Hepatocyte (in vitro differentiated cells): ENCODE measurements around the gene POT1. TPM values are rescaled to one million over a fixed set of nuclear protein-coding genes. Genes with fewer than 3 reads are reported as not detected.

ENCODE experiments used
- DNase-seq: peaks from one replicate; pipeline ENCODE4 v3.0.0-alpha.2; 2016; ENCODE audit warnings: low spot score
- H2AFZ ChIP-seq: fragments of 200-600 bp; sonication (generic); 2 replicates; pipeline ENCODE4 v1.6.0; 2016; ENCODE audit warnings: antibody characterized with exemption, mild to moderate bottlenecking
- H3K27ac ChIP-seq: fragments of 200-600 bp; sonication (generic); 2 replicates; pipeline ENCODE4 v1.5.1; 2016; ENCODE audit warnings: mild to moderate bottlenecking
- H3K27me3 ChIP-seq: fragments of 200-600 bp; sonication (generic); 2 replicates; pipeline ENCODE4 v1.6.1; 2016
- H3K36me3 ChIP-seq: fragments of 200-600 bp; sonication (generic); replicated peaks from 2 replicates; pipeline ENCODE4 v1.5.1; 2016; ENCODE audit warnings: low read depth; ENCODE audit not compliant: insufficient read depth
- H3K4me1 ChIP-seq: fragments of 200-600 bp; sonication (generic); 2 replicates; pipeline ENCODE4 v1.5.1; 2016; ENCODE audit warnings: mild to moderate bottlenecking, moderate library complexity; ENCODE audit not compliant: insufficient read depth
- H3K4me2 ChIP-seq: fragments of 200-600 bp; sonication (generic); 2 replicates; pipeline ENCODE4 v1.6.0; 2016
- H3K4me3 ChIP-seq: fragments of 200-600 bp; sonication (generic); 2 replicates; pipeline ENCODE4 v1.5.1; 2016; ENCODE audit warnings: mild to moderate bottlenecking
- H3K79me2 ChIP-seq: fragments of 200-600 bp; sonication (generic); 2 replicates; pipeline ENCODE4 v1.6.0; 2017; ENCODE audit warnings: mild to moderate bottlenecking
- H3K9me2 ChIP-seq: fragments of 200-600 bp; sonication (generic); replicated peaks from 2 replicates; pipeline ENCODE4 v1.6.0; 2017; ENCODE audit warnings: mild to moderate bottlenecking; ENCODE audit not compliant: insufficient read depth
- H3K9me3 ChIP-seq: fragments of 200-600 bp; sonication (generic); 2 replicates; pipeline ENCODE4 v1.5.1; 2016; ENCODE audit warnings: low read depth, mild to moderate bottlenecking
- H4K20me1 ChIP-seq: fragments of 200-600 bp; sonication (generic); 2 replicates; pipeline ENCODE4 v1.6.0; 2016; ENCODE audit warnings: mild to moderate bottlenecking; ENCODE audit not compliant: insufficient read depth, poor library complexity, severe bottlenecking
- EZH2 ChIP-seq: fragments of 200-600 bp; sonication (generic); IDR thresholded peaks from 2 replicates; pipeline ENCODE4 v1.6.1; 2016; ENCODE audit warnings: antibody characterized with exemption, mild to moderate bottlenecking, borderline replicate concordance
- EZH2phosphoT487 ChIP-seq: fragments of 200-600 bp; sonication (generic); IDR thresholded peaks from one replicate; pipeline ENCODE4 v1.6.1; 2018; ENCODE audit warnings: antibody characterized with exemption, mild to moderate bottlenecking, low read depth, moderate library complexity; ENCODE audit not compliant: unreplicated experiment, severe bottlenecking
- WGBS: methylation state at CpG from one replicate; pipeline ENCODE4 v1.1.6; 2016; ENCODE audit warnings: low lambda C conversion rate; ENCODE audit errors: missing lambda C conversion rate; 5-methylcytosine and 5-hydroxymethylcytosine counted together
- polyA plus RNA-seq: library from polyadenylated mRNA; unstranded; fragments of >200 nt; fragmentation: Nextera tagmentation; extraction: Ambion mirVana; gene quantifications from 2 replicates; pipeline ENCODE4 v1.2.1, GENCODE V29; 2016
- total RNA-seq: library from RNA; depleted of rRNA; stranded (reverse); fragments of >200 nt; gene quantifications from 2 replicates; pipeline ENCODE4 v1.2.3, GENCODE V29; 2014
- TF ChIP-seq, protein P1 (sequence below): fragments of 200-600 bp; sonication (generic); IDR thresholded peaks from 2 replicates; pipeline ENCODE4 v1.5.1; 2016; ENCODE audit warnings: antibody characterized with exemption, mild to moderate bottlenecking; ENCODE audit not compliant: poor library complexity

The POT1 gene
- total and polyA plus RNA-seq, 2 experiments from 2014 or later, result 7.8 to 21.2 TPM

DNA sequence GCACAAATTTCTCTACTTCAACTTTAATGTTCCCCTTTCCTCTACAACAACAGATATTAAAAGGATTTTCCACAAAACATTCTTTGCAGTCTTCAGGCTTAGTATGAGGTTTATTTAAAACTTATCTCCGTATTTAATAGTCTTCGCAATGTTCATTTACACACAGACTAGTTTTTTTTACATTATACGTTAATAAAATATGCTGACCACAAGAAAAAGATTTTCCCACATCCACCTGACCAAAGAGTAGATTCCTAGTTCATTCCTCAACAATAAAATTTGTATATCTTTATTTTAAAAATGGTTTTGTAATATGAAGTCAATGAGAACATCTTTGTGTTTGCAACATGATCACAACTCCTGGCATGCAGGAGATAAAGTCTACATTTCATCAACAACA lies 42.4 kb downstream of the POT1 start:
- Histone ChIP-seq H3K4me2 (no peak overlapping the region), H3K27ac (no peak overlapping the region), H3K79me2 (no peaks in the 10 kb centered on the region), H2AFZ (no peak overlapping the region), H3K4me3 (no peak overlapping the region), H4K20me1 (no peaks in the 10 kb centered on the region), H3K27me3 (no peaks in the 10 kb centered on the region), H3K9me2 (no peaks in the 10 kb centered on the region), H3K9me3 (no peaks in the 10 kb centered on the region), H3K4me1 (no peaks in the 10 kb centered on the region), H3K36me3 (no peaks in the 10 kb centered on the region)
- DNase-seq, result no peak
- 95% methylated on average over 3 of the region's 3 CpGs for WGBS
- TF ChIP-seq EZH2 (no peak), EZH2phosphoT487 (no peak)
- TF ChIP-seq, protein P1, sequence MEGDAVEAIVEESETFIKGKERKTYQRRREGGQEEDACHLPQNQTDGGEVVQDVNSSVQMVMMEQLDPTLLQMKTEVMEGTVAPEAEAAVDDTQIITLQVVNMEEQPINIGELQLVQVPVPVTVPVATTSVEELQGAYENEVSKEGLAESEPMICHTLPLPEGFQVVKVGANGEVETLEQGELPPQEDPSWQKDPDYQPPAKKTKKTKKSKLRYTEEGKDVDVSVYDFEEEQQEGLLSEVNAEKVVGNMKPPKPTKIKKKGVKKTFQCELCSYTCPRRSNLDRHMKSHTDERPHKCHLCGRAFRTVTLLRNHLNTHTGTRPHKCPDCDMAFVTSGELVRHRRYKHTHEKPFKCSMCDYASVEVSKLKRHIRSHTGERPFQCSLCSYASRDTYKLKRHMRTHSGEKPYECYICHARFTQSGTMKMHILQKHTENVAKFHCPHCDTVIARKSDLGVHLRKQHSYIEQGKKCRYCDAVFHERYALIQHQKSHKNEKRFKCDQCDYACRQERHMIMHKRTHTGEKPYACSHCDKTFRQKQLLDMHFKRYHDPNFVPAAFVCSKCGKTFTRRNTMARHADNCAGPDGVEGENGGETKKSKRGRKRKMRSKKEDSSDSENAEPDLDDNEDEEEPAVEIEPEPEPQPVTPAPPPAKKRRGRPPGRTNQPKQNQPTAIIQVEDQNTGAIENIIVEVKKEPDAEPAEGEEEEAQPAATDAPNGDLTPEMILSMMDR, result no peak

DNA sequence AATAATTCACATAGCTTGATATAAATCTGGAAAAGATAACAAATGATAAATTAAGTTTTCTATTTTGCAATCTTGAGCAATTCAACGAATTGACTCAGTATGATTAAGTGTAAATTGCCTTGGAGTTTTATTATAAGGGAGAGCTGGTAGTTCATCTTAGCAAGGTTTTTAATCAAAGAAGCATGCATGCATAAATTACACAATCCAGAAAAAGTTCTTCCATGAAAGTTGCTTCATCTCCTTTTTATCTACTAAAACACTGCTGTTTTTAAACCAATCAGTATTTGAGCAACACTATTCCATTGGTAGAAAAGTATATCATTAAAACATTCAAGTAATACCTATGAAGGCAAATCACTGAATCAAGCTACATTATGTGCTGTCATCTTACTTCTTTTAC lies 47.6 kb downstream of the POT1 start:
- WGBS, result 88% methylated on average over 1 of the region's 1 CpG
- no peaks in the 10 kb centered on the region for H3K36me3 ChIP-seq

DNA sequence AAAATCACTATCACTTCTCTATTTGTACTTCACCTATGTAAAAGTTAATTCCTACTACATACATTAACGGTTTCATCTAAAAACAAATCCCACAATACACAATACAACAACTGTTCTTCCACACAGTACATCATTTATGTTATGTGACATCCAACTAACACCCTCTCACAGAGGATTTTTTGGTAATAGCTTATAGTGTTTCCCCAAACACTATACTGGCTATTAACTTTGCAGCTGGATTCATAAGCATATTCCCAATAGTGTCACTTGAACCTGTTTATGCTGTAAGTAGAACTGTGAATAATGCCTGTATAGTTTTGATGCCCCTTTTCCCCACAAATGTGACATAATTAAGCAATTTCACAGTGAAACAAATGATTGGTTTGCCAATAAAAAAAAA lies 49.9 kb downstream of the POT1 start:
- H3K9me3 ChIP-seq, result no peaks in the 10 kb centered on the region
- no peak overlapping the region for H3K4me3 ChIP-seq
- H4K20me1 ChIP-seq, result no peaks in the 10 kb centered on the region
- 94% methylated on average over 1 of the region's 1 CpG for WGBS
- H2AFZ ChIP-seq, result no peak overlapping the region
- no peak overlapping the region for H3K27ac ChIP-seq
- DNase-seq, result no peak
- no peaks in the 10 kb centered on the region for H3K4me1 ChIP-seq
- TF ChIP-seq, protein P1, result no peak
- TF ChIP-seq EZH2phosphoT487 (no peak), EZH2 (no peak)
- H3K36me3 ChIP-seq, result no peaks in the 10 kb centered on the region
- no peak overlapping the region for H3K4me2 ChIP-seq
- no peaks in the 10 kb centered on the region for H3K79me2 ChIP-seq
- no peaks in the 10 kb centered on the region for H3K9me2 ChIP-seq
- H3K27me3 ChIP-seq, result no peaks in the 10 kb centered on the region

More for the DNA sequence above, 47.6 kb downstream of the POT1 start:
- Histone ChIP-seq H3K27ac (no peak overlapping the region), H3K9me2 (no peaks in the 10 kb centered on the region), H3K9me3 (no peaks in the 10 kb centered on the region), H3K27me3 (no peaks in the 10 kb centered on the region), H3K79me2 (no peaks in the 10 kb centered on the region), H2AFZ (no peak overlapping the region), H3K4me3 (no peak overlapping the region), H4K20me1 (no peaks in the 10 kb centered on the region), H3K4me1 (no peaks in the 10 kb centered on the region), H3K4me2 (no peak overlapping the region)
- DNase-seq, result no peak
- TF ChIP-seq EZH2phosphoT487 (no peak), EZH2 (no peak)
- TF ChIP-seq, protein P1, result no peak

DNA sequence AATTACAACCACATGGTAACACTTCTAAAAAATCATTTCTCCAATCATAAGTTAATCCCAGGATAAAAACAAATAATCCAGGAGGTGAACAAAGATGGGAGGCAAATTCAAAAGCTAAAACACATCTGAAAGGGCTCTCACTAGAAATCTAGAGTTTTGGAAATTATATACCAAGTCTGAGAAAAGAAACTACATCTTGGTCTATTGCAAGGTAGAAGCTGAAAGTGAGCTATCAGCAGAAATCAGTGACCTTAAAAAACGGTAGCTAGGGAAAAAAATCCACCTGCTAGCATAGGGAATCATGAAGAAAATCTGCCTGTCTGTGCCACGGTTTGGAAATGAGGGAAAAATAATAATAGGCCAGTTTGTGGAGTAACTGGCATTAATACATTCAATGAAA lies 50.5 kb downstream of the POT1 start:
- H3K36me3 ChIP-seq, result no peaks in the 10 kb centered on the region
- no peak overlapping the region for H2AFZ ChIP-seq
- no peaks in the 10 kb centered on the region for H4K20me1 ChIP-seq
- WGBS, result 82% methylated on average over 2 of the region's 2 CpGs
- no peaks in the 10 kb centered on the region for H3K4me1 ChIP-seq
- no peak for TF ChIP-seq EZH2phosphoT487
- TF ChIP-seq, protein P1, result no peak
- TF ChIP-seq EZH2, result no peak
- H3K4me2 ChIP-seq, result no peak overlapping the region
- no peak overlapping the region for H3K27ac ChIP-seq
- H3K27me3 ChIP-seq, result no peaks in the 10 kb centered on the region
- no peaks in the 10 kb centered on the region for H3K79me2 ChIP-seq
- H3K4me3 ChIP-seq, result no peak overlapping the region
- no peaks in the 10 kb centered on the region for H3K9me2 ChIP-seq
- DNase-seq, result no peak
- no peaks in the 10 kb centered on the region for H3K9me3 ChIP-seq
